ENCODE measurements around the gene NSD2.

DNA sequence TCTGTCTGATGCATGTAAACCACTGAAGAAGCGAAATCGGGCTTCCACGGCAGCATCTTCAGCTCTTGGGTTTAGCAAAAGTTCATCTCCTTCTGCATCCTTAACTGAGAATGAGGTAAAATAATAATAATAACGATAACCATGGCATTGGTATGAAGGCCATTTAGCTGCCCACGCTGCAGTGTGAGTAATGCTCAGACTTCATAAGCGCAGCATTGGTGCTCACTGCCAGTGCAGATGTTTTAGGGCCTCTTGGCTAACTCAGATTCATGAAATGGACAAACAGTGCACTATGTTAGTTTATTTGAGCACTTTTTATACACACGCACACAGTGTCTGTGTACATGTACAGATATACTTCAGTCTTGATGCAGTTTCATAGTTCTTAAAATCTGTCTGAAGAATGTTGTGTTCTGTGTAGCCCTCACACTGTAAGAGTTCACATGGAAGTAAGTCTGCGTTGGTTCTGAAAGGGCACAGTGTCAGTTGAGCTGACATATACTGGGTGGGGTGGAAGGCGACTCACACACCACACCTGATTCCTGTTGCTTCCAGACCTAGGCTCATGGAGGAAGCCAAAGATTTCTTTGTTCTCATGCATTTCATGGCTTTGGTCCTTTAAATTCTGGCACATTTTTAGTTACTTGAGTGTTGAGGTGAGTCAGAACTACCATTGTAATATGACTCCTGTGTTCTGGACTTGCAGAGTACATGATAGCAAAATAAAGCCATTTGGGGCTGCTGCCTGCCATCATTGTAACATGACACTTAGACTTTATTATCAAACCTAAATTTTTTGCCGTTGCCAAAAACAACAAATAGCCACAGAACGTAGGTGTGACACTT, 68.7 kb downstream of the NSD2 start:
- TF ChIP-seq POLR2A (IDR thresholded peaks at IDR 0.05): no peak
- no peak for TF ChIP-seq CTCF (IDR thresholded peaks at IDR 0.05)

Data from testis (tissue), 2 donors.